HAP-1 (cell line): Measurements from ENCODE around the gene BCKDHB.
"Not testable (repeated sequence)": the region's sequence is repeated elsewhere in the genome, so short reads cannot be mapped to it uniquely, and the experiment has no call there.

ENCODE experiments used
- DNase-seq, 2 experiments: peaks; one replicate each; pipeline ENCODE4 v3.0.0-alpha.2; 2016 to 2020; ENCODE audit warnings: low spot score in 2 of 2
- H3K27me3 ChIP-seq: fragments of 250-450 bp; sonication (Bioruptor Pico); 2 replicates; pipeline ENCODE4 v1.5.1; 2020; ENCODE audit warnings: low read depth, mild to moderate bottlenecking, moderate library complexity
- H3K36me3 ChIP-seq: fragments of 250-450 bp; sonication (Bioruptor Pico); replicated peaks from 2 replicates; pipeline ENCODE4 v1.5.1; 2020; ENCODE audit warnings: mild to moderate bottlenecking
- H3K4me1 ChIP-seq: fragments of 250-450 bp; sonication (Bioruptor Pico); 2 replicates; pipeline ENCODE4 v1.5.1; 2020; ENCODE audit warnings: mild to moderate bottlenecking
- H3K4me3 ChIP-seq: fragments of 250-450 bp; sonication (Bioruptor Pico); 2 replicates; pipeline ENCODE4 v1.5.1; 2020; ENCODE audit warnings: mild to moderate bottlenecking, moderate library complexity
- H3K9me3 ChIP-seq: fragments of 250-450 bp; sonication (Bioruptor Pico); 2 replicates; pipeline ENCODE4 v1.5.1; 2020; ENCODE audit warnings: mild to moderate bottlenecking, moderate library complexity
- in situ Hi-C: fragments of 300-500 bp; cut with MboI; formaldehyde crosslinking; loops from 3 replicates; pipeline ENCODE4 v1.14.3; 2020; ENCODE audit warnings: low sequenced_read_pairs, inconsistent platforms, mixed read lengths

BCKDHB gene

DNA sequence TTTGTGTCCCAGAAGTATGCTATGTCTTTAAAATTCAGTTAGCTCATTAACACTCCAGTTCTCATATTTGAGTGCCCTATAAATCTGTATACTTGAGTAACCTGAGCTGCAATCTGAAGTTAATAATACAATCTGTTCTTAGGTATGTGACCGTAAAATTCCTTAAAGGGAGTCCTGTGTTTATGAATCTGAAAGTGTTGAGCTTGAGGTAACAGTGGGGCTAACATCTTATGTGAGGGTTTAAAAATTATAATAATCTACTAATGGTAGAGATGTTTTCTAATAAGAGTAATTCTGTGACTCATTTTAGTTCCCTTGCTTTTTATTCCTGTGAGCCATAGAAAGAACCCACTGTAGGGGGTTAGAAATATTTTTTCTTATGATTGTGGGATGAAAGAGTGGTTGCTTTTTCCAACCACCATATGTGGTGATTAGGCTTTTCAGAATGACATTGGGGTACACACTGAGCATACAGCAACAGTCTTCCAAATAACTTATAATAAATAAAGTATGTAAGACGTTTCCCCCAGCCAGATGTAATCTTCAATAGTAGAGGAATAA is 121.2 kb downstream of the BCKDHB start:
- Histone ChIP-seq H3K27me3 (no peaks in the 10 kb centered on the region), H3K4me3 (no peak overlapping the region), H3K4me1 (no peaks in the 10 kb centered on the region), H3K36me3 (no peaks in the 10 kb centered on the region), H3K9me3 (no peaks in the 10 kb centered on the region)
- in situ Hi-C loops = no loop called here
- no peak for DNase-seq

DNA sequence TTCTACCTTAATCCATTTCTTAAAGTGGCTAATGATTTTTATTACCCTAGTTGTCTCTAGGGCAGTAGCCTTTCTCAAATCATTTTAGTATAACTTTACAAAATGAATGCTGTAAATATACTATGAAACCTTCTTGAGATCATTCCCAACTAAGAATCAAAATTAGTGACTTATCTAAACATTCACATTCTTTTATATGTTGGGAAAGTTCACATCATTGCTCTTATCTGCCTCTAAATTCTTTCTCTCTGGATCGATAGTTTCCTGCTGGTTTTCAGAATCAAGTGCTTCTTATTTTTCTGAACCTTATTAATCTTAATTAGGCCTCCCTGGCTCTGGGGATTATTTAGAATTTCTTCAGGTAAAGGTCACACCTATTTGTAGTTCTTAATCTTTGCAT is 126.8 kb downstream of the BCKDHB start:
- in situ Hi-C loops = no loop called here
- Histone ChIP-seq H3K36me3 (no peaks in the 10 kb centered on the region), H3K4me1 (peaks cover 3% of the 10 kb centered on the region; the same call in 1 of the 2 replicates), H3K4me3 (no peak overlapping the region), H3K9me3 (no peaks in the 10 kb centered on the region), H3K27me3 (no peaks in the 10 kb centered on the region)
- DNase-seq = no peak

DNA sequence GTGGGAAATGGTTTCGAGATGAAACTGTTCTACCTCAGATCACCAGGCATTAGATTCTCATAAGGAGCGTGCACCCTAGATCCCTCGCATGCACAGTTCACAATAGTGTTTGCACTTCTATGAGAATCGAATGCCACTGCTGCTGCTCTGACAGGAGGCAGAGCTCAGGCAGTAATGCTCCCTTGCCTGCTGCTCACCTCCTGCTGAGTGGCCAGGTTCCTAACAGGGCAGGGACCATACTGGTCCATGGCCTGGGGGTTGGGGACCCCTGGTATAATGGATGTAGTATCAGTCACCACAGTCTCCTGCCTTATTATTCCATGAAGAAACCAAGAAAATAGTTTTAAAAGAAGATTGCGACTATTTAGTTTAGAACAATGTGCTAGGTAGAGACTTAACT is 127.5 kb downstream of the BCKDHB start:
- Histone ChIP-seq H3K36me3 (no peaks in the 10 kb centered on the region), H3K27me3 (no peaks in the 10 kb centered on the region), H3K4me3 (no peak overlapping the region), H3K9me3 (no peaks in the 10 kb centered on the region), H3K4me1 (peaks cover 3% of the 10 kb centered on the region; the same call in 1 of the 2 replicates)
- DNase-seq = no peak
- in situ Hi-C loops = no loop called here

DNA sequence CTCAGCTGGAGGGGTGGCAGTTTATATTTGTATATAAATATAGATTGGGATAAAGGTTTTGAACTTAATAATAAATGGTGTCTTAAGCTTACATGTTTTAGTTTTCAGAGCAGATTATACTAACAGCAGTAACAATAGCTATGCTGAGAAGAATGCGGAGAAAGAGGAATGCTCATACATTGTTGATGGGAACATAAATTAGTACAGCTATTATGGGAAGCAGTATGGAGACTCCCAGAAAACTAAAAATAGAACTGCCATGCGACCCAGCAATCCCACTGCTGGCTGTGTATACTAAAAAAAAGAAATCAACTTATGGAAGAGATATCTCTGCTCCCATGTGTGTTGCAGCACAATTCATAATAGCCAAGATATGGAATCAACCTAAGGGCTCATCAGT is 127.9 kb downstream of the BCKDHB start:
- H3K27me3 ChIP-seq = no peaks in the 10 kb centered on the region
- no peak overlapping the region for H3K4me3 ChIP-seq
- H3K9me3 ChIP-seq = no peaks in the 10 kb centered on the region
- in situ Hi-C loops = no loop called here
- DNase-seq = no peak
- H3K4me1 ChIP-seq = peaks cover 3% of the 10 kb centered on the region; the same call in 1 of the 2 replicates
- no peaks in the 10 kb centered on the region for H3K36me3 ChIP-seq

DNA sequence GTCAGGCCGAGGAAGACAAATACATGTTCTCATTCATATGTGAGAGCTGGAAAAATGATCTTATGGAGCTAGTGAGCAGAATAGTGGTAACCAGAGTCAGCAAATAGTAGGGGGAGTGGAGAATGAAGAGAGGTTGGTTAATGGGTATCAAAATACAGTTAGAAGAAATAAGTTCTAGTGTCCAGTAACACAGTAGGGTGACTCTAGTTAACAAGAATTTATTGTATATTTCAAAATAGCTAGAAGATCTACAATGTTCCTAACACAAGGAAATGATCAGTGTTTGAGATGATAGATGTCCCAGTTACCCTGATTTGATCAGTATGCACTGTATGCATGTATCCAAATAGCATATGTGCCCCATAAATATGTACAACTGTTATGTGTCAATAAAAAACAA is 128.4 kb downstream of the BCKDHB start:
- Histone ChIP-seq H3K4me1 (peaks cover 3% of the 10 kb centered on the region; the same call in 1 of the 2 replicates), H3K27me3 (no peaks in the 10 kb centered on the region), H3K36me3 (no peaks in the 10 kb centered on the region), H3K9me3 (no peaks in the 10 kb centered on the region), H3K4me3 (no peak overlapping the region)
- in situ Hi-C loops = no loop called here
- no peak for DNase-seq

DNA sequence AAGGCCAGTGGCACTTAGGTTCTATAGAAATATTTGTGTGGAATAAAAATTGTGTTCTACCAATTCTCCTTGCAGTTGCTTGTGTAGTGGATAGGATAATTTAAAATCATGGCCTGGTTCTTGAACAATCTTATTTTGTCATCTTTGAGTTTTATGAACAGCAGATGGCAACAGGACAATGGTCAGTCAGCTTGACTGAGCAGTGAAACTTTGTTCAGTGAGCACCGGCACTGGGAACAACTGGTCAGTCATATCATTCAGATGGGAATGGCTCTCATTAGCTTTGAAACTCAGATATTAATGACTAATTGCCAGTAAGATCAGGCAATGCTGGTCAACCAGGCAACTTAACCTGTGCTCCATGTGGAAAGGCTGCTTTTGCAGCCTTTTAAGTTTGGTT is 129.2 kb downstream of the BCKDHB start:
- Histone ChIP-seq H3K4me1 (peaks cover 3% of the 10 kb centered on the region; the same call in 1 of the 2 replicates), H3K9me3 (no peaks in the 10 kb centered on the region), H3K4me3 (no peak overlapping the region), H3K36me3 (no peaks in the 10 kb centered on the region), H3K27me3 (no peaks in the 10 kb centered on the region)
- in situ Hi-C loops = no loop called here
- no peak for DNase-seq

- H3K4me1 ChIP-seq, in situ Hi-C loops, H3K36me3 ChIP-seq, H3K27me3 ChIP-seq, H3K4me3 ChIP-seq, H3K9me3 ChIP-seq, DNase-seq: not testable (repeated sequence)
Observed at GRCh38 chr6:80238754-80239153, 132.3 kb downstream of the BCKDHB start.

DNA sequence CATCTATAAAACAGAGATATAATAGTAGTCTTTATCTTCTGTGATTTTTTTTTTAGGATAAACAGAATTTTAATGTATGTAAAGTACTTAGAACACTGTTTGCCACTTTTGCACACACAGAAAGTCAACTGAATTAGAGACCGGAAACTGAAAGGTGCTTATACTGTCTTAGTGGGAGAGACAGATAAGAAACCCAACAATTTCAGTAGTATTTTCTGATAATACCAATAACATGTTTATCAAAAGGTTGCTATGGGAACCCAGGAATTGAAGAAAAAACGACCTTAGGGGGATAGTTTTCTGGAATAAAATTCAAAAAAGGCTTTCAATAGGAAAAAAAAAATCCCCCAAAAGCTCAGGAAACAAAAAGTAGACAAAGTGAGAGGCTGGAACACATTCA is 138.6 kb downstream of the BCKDHB start:
- no peak overlapping the region for H3K4me3 ChIP-seq
- H3K4me1 ChIP-seq = no peaks in the 10 kb centered on the region
- no peaks in the 10 kb centered on the region for H3K27me3 ChIP-seq
- H3K36me3 ChIP-seq = no peaks in the 10 kb centered on the region
- in situ Hi-C loops = no loop called here
- no peaks in the 10 kb centered on the region for H3K9me3 ChIP-seq
- no peak for DNase-seq

- Histone ChIP-seq H3K36me3 (no peaks in the 10 kb centered on the region), H3K9me3 (no peaks in the 10 kb centered on the region), H3K4me1 (no peaks in the 10 kb centered on the region), H3K27me3 (no peaks in the 10 kb centered on the region), H3K4me3 (no peak overlapping the region)
- no peak for DNase-seq
- in situ Hi-C loops = no loop called here
Observed at GRCh38 chr6:80249897-80250296, 143.4 kb downstream of the BCKDHB start.

- H3K4me3 ChIP-seq = no peak overlapping the region
- no peaks in the 10 kb centered on the region for H3K27me3 ChIP-seq
- in situ Hi-C loops = no loop called here
Observed at GRCh38 chr6:80250391-80250997, 144.0 kb downstream of the BCKDHB start.

GRCh38 chr6:80251321-80251720 is 144.8 kb downstream of the BCKDHB start:
- DNase-seq = no peak
- no peak overlapping the region for H3K4me3 ChIP-seq

More at GRCh38 chr6:80250391-80250997, 144.0 kb downstream of the BCKDHB start:
- Histone ChIP-seq H3K36me3 (no peaks in the 10 kb centered on the region), H3K4me1 (no peaks in the 10 kb centered on the region), H3K9me3 (no peaks in the 10 kb centered on the region)
- no peak for DNase-seq

GRCh38 chr6:80254716-80255115 is 148.2 kb downstream of the BCKDHB start:
- H3K4me3 ChIP-seq = no peak overlapping the region
- H3K4me1 ChIP-seq = no peaks in the 10 kb centered on the region
- H3K27me3 ChIP-seq = no peaks in the 10 kb centered on the region
- no peaks in the 10 kb centered on the region for H3K9me3 ChIP-seq
- H3K36me3 ChIP-seq = no peaks in the 10 kb centered on the region
- in situ Hi-C loops = no loop called here
- DNase-seq = no peak

More at GRCh38 chr6:80251321-80251720, 144.8 kb downstream of the BCKDHB start:
- Histone ChIP-seq H3K36me3 (no peaks in the 10 kb centered on the region), H3K4me1 (no peaks in the 10 kb centered on the region), H3K9me3 (no peaks in the 10 kb centered on the region), H3K27me3 (no peaks in the 10 kb centered on the region)
- in situ Hi-C loops = no loop called here

GRCh38 chr6:80256691-80257090 is 150.2 kb downstream of the BCKDHB start:
- H3K4me3 ChIP-seq = no peak overlapping the region
- in situ Hi-C loops = no loop called here
- no peaks in the 10 kb centered on the region for H3K27me3 ChIP-seq
- no peaks in the 10 kb centered on the region for H3K36me3 ChIP-seq
- no peak for DNase-seq
- H3K9me3 ChIP-seq = no peaks in the 10 kb centered on the region
- no peaks in the 10 kb centered on the region for H3K4me1 ChIP-seq

DNA sequence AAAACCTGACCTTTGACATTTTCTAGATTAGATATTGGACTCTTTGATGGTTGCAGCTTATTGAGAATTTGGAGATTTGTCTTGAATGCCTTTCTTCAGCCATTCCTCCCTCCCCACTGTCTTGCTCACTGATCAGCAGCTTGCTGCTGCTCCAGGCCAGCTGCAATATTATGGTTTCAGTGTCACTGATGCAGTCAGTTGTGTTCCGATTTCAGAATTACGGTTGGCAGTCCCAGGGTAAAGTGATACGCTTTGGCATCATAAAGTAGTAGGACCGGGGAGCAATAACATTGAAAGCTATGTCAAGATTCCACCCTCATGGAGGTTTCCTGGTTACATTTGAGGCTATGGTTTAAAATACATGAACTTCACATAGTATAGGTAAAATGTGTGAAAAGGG is 152.6 kb downstream of the BCKDHB start:
- no peak for DNase-seq
- Histone ChIP-seq H3K36me3 (no peaks in the 10 kb centered on the region), H3K27me3 (no peaks in the 10 kb centered on the region), H3K9me3 (no peaks in the 10 kb centered on the region), H3K4me3 (no peak overlapping the region), H3K4me1 (no peaks in the 10 kb centered on the region)
- in situ Hi-C loops = no loop called here

DNA sequence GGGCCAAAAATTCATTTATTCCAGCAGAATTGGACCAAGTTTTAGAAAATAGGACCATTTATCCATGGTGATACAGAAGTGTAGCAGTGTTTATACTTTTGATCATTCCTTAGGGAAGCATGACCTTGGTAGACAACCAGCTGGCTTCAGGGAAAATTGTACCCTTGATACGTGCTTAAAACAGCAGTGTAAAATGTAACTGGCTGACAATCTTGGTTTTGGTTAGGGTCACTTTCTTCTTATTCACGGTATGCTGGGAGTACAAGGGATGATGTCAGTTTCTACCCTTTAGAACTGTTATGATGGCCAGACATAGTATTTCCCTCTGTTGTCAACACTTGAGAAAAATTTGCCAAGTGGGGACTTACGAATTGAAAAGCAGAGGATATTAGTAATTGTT is 157.1 kb downstream of the BCKDHB start:
- Histone ChIP-seq H3K4me3 (no peak overlapping the region), H3K9me3 (no peaks in the 10 kb centered on the region), H3K36me3 (no peaks in the 10 kb centered on the region), H3K27me3 (no peaks in the 10 kb centered on the region), H3K4me1 (no peaks in the 10 kb centered on the region)
- no peak for DNase-seq
- in situ Hi-C loops = no loop called here
